NCI-H2107 (cell line): Measurements from ENCODE around the gene AKAP17A.

Experiments used
- DNase-seq: peaks from one replicate; lab custom pipeline; 2025; lab: John Stamatoyannopoulos, UW

AKAP17A gene

GRCh38 chrX:1582686-1583437, 8.5 kb upstream of the AKAP17A start:
- DNase-seq: no peak

GRCh38 chrX:1584237-1585011, 7.0 kb upstream of the AKAP17A start:
- DNase-seq: no peak

GRCh38 chrX:1587161-1587560, 4.2 kb upstream of the AKAP17A start:
- DNase-seq: no peak

- no peak for DNase-seq
These were observed 1.9 kb upstream of the AKAP17A start for GRCh38 chrX:1589356-1590130.

- DNase-seq: no peak
These were observed 562 bp downstream of the AKAP17A start for GRCh38 chrX:1591863-1592469.

- DNase-seq: no peak
These were observed 1.2 kb downstream of the AKAP17A start for GRCh38 chrX:1592470-1593142.

- DNase-seq: no peak
These were observed 2.2 kb downstream of the AKAP17A start for GRCh38 chrX:1593286-1594271.

GRCh38 chrX:1595711-1596060, 4.3 kb downstream of the AKAP17A start:
- no peak for DNase-seq

- no peak for DNase-seq
These were observed 5.4 kb downstream of the AKAP17A start for GRCh38 chrX:1596676-1597344.

GRCh38 chrX:1597345-1598020, 6.1 kb downstream of the AKAP17A start:
- no peak for DNase-seq

GRCh38 chrX:1598021-1598875, 6.8 kb downstream of the AKAP17A start:
- DNase-seq: no peak

- no peak for DNase-seq
These were observed 7.7 kb downstream of the AKAP17A start for GRCh38 chrX:1598876-1599790.

- no peak for DNase-seq
These were observed 8.5 kb downstream of the AKAP17A start for GRCh38 chrX:1599791-1600405.

GRCh38 chrX:1600406-1601050, 9.1 kb downstream of the AKAP17A start:
- DNase-seq: no peak

GRCh38 chrX:1601051-1601767, 9.8 kb downstream of the AKAP17A start:
- no peak for DNase-seq

GRCh38 chrX:1601768-1602085, 10.3 kb downstream of the AKAP17A start:
- DNase-seq: no peak
